DMS 273 (cell line): ENCODE results near the gene DENND6B.

Experiments
- DNase-seq: peaks from one replicate; lab custom pipeline; 2025; ENCODE audit not compliant: unreplicated experiment; lab: John Stamatoyannopoulos, UW

Gene DENND6B

DNA sequence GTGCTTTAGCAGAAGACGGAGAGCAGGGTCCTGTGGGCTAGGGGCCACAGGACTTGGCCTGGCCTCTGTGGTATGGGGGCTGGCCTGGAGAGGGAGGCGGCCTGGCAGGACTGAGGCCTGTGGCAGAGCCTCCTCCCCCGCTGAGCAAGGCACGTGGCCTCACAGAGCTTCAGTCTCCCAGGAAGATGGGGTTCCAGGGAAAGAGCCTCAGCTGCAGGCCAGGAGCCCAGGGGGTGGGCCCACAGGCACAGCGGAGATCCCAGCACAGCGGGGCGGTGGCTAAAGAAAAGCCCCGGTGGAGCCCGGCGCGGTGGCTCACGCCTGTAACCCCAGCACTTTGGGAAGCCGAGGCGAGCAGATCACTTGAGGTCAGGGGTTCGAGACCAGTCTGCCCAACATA is 67.5 kb downstream of the DENND6B start:
- DNase-seq, result no peak
